Stimulated activated CD4-positive, alpha-beta T cell treated with anti-CD3 and anti-CD28 coated beads, Interleukin-1b, Interleukin-23, amount 100 ng/mL, for 1 hour (primary cell): ENCODE data around the gene BCAR3.
A peak's percentile ranks its signal among the peaks of the same experiment; 100 is the strongest.

ENCODE experiments used
- DNase-seq, 2 donors: peaks; one replicate each; pipeline ENCODE4 v3.0.0-alpha.2; 2020; ENCODE audit warnings: low read depth in 2 of 2

Gene BCAR3

GRCh38 chr1:93681101-93681988, at the start of gene BCAR3:
BCAR3 (minus strand) TSS chr1:93681837; CDS start chr1:93674930, 6,907 bp downstream.
- DNase-seq: no peak

DNA sequence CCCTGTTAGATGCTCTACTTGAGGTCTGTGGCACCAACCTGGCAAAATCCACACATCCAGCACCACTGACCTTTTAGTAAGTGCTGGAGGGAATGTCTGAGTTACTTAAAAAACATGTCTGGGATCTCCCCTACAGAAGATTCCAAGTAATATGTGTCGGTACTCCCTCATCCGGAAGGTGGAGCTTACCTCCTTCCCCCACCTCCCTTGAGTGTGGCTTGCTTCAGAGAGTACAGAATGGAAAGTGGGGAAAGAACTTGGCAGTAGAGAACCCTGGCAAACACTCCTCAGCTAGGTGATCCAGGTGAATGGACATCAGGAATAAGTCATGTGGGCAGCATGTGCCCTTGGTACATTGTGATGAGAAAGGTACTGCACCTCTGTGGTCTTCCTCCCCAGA, 49.0 kb upstream of the BCAR3 start:
- no peak for DNase-seq

DNA sequence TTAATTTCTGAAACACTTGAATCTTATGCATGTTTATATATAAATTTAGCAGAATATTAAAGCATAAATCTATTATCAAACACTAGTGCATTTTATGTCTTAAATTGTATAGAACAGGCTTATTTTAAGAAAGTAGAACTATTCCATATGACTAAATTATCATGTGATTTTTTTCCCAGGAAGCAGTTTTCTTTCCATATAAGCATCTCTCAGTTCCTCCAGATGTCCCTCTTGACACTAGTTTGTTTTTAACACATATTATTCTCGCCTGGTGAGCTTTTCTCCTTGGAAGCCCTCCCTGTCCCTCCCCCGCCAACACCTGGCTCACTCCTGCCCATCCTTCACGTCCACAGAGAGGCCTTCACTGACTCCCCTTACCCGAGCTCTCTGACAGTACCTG, 48.3 kb upstream of the BCAR3 start:
- DNase-seq: no peak

DNA sequence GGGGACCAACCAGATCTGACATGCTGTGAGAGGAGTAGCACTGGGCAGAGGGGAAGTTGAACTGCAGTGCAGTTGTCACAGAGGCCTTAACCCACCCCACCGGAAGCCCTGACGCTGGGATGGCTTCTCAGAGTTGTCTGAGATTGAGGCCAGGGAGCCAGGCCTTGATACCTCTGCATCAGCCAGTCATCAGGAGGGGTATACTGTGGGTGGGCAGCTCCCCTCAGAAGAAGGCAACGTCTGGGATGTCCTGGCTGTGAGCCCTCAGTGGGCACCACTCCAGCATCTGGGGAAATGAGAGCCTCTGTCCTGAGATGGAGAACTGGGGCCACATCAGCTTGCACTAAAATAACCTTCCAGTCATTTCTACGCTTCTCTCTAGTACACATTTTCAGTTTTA, 47.9 kb upstream of the BCAR3 start:
- no peak for DNase-seq

DNA sequence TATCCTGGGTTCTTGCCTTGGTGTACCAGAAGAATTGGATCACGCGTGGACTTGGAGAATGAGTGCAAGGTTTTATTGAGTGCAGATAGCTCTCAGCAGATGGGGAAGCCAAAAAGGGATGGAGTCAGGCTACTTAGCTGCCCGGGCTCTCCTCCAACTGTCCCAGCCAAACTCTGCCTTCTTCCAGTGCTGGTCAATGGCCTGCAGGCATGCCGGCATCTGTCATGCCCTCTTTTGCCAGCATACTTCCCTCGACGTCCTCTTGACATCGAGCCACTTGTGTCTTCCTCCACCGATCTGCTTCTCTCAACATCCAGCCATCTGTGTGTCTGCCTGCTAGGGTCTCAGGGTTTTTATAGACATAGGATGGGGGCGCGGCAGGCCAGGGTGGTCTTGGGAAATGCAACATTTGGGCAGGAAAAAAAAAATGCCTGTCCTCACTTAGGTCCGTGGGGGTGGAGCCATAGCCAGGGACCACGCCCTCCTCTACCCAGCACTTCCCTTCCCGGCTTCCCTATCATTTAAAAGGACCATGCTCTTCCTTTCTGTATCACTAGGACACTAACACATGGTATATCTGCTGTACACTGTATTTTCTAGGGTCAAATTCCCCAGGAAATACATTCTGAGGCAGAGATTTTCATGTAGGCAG, 47.0 kb upstream of the BCAR3 start:
- DNase-seq: no peak

- DNase-seq: no peak
Measured at GRCh38 chr1:93723733-93724270, 42.2 kb upstream of the BCAR3 start.

GRCh38 chr1:93723110-93723509, 41.5 kb upstream of the BCAR3 start:
- DNase-seq: no peak

DNA sequence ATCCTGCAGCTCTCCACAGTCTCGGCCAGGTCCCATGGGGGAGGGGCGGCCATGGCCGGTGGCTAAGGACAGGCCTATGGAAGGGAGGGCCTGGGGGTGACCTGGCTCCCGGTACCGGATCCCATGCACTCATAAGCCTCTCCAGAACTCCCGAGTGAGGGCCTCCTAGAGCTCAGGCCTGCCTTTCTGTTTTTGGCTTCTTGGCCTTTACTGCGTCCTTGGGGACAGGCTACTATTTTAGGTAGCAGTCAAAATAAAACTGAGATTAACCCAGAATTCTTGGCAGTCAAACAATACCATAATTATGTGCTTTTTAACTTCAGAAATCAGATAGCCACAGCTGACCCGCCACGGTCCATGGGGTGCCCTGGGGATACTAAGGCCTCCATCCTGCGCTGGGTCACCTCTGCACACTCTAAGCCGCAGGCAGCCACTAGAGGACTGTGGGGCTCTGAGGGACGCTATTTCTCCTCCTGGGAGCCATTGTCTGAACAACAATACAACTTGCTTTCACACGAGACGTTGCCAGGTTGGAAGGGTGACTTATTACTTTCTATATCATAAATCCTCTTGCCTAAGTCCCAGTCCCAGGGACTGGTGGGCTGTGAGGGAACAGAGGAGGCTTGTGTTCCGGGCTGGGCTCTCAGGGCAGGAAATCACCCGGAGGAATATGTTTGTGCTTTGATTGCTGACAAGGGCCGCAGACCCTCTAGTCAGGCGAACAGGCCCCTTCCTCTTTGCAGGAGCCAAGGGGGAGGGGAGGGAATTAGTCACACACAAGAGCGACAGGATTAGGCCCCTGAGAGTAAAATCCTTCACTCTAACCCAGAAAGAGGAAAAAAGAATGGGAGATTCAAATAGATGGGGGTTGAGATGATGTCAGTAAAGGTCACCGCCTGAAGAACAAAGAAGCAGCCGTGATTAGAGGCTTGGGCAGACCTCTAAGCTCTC, 40.7 kb upstream of the BCAR3 start:
- no peak for DNase-seq

- DNase-seq: no peak
Measured at GRCh38 chr1:93720956-93721626, 39.5 kb upstream of the BCAR3 start.

DNA sequence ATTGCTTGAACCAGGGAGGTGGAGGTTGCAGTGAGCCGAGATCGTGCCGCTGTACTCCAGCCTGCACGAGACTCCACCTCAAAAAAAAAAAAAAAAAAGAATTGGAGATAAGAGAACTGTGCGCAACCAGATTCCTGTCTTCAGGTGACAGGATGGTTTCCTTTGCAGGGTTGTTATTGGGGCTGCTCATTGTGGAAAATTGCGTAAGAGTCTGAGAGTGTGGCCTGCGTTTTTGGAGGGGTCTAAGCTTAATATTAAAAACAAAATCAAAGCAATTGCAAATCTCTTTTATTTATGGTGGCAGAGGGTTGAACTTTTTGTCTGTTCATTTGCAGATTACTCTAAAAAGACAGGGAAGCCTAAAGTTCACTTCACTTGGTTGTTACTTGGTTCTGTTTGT, 36.0 kb upstream of the BCAR3 start:
- DNase-seq: no peak

DNA sequence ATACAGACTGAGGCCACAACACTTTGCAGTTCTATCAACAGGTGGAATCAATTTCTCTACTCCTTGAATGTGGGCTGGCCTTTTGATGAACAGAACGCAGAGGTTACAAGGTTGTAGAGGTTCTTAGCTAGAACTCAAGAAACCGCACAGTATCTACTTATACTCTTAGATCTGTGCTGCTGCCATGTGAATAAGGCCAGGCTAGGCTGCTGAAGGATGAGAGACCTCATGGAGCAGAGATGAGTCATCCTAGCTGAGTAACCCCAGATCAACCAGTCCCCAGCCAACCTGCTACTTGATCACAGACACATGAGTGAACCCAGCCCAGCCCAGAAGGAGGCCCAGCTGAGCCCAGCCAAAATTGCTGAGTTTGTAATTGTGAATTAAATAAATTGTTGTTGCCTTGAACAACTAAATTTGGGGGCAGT, 35.3 kb upstream of the BCAR3 start:
- no peak for DNase-seq

DNA sequence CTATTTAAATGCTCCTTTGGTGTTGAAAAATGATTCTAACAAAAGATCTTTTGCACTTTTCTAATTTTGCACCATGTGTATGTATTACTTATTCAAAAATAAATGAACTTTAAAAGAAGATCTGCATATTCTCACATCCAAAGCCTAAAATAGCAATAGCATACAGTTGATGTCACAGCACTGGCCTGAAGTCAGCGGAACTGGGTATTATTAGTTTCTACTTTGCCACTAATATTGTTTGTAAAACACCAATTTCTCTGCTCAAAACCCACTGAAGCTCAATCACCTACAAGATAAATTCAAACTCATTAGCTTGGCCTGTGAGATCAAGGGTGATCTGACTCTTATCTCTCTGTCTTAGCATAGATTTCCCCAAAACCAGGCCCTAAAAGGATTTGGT, 34.5 kb upstream of the BCAR3 start:
- no peak for DNase-seq

DNA sequence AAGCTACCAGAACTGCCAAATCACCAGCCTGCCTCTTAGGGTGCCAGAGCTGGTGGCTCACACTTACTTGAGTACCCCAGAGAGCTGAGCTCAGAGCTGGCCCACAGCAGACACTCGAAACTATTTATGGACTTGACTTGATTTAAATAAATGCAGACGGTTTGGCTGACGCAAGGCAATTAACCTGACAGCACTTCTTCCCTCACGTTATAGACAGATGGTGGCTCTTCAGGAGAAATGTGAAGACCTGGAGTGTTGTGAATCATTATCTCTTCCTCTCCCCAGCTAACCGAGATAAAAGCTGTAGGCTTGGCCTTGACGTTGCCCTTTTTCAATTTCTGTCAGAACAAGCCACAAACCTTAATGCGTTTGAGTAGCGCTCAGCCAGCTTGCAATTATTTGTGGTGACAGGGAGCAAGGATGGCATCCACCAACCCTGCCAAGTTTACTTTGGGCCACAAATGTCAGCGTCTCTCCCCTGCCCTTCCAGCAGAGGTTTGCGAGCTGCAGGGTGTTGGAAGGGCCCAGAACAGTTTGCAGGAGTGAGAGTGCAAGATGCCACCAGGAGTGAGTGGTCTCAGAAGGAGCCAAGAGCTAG, 34.0 kb upstream of the BCAR3 start:
- DNase-seq: no peak

DNA sequence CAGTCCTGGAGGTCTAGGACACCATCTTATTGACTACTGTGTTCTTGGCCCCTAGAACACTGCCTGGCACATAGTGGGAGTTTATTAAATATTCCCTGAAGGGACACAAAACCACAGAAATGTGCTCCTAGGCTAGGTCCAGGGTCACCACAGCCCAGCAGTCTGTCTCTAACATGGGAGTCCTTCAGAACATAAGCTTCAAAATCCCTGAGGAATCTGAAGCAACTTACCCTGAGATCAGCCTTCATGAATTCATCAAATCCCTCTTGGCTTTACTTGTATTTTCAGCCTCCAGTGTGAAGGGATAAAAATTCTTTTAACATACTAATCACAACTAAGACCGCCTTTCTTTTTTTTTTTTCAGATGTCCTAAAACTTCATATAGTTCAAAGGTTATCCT, 32.7 kb upstream of the BCAR3 start:
- no peak for DNase-seq

DNA sequence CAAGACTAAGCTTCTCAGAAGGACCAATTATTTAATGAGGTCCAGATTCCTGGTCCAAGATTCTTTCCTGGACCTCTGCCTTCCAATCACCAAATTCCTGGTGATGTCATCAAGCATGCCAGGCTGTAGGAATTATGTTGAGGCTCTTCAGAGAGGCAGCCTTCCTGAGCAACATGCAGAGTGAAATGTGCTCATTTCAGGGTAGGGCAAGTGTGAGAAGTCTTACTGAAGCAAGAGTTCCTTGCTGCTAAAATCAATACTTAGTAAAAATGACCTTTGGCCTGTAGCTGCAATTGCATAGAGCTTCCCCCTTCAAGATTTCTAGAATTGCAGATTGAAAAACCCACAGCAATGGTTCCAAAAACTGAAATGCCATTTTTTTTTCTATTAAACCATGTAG, 31.7 kb upstream of the BCAR3 start:
- no peak for DNase-seq

DNA sequence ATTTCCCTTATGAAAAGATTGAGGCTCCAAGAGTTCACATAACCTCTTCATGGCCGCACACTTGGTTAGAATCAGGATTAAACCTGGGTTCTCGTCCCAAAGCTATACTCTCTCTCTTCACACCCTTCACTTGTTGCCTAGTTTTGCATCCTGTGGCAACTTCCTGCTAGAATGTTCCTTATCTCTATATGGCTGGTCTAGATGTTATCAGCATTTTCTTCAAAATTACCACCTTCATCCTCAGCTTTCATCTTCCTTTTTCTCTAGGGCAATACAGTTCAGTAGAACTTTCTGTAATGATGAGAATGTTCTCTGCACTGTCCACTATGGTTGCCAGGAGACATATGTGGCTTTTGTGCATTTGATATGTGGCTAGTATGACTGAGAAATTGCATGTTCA, 31.1 kb upstream of the BCAR3 start:
- no peak for DNase-seq

DNA sequence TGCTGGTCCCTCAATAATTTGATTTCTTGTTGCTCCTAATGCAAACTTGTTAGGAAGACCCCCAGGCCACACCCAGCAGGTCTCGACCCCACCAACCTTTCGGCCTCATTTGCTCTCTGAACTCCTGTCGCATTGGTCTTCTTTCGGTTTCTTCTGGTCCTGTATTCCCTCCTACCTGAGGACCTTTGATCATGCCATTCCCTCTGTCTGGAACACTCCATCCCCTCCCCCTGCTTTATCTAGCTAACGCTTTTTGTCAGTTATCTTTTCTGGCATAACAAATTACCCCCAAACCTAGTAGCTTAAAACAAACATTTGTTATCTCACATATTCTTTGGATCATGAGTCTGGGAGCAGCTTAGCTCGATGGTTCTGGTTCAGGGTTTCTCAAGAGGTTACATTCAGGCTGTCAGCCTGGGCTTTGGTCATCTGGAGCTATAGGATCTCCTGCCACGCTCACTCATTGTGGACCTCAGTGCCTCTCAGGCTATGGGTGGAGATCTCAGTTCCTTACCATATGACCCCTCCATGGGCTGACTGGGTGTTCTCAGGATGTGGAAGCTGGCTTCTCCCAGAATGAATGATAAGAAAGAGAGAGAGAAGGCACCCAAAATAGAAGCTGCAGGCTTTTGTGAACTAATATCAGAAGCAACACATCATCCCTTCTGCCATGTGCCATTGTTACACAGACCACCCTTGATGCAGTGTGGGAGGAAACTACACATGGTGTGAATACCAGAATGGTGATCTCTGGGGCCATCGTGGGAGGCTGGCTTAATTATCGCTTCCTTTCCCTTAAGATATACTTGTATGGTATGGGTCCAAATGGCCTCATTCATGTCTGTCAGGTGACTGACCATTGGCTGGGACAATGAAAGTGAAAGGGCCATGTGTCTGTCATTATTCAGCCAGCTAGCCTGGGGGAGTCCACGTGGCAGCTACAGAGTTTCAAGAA, 29.1 kb upstream of the BCAR3 start:
- no peak for DNase-seq

DNA sequence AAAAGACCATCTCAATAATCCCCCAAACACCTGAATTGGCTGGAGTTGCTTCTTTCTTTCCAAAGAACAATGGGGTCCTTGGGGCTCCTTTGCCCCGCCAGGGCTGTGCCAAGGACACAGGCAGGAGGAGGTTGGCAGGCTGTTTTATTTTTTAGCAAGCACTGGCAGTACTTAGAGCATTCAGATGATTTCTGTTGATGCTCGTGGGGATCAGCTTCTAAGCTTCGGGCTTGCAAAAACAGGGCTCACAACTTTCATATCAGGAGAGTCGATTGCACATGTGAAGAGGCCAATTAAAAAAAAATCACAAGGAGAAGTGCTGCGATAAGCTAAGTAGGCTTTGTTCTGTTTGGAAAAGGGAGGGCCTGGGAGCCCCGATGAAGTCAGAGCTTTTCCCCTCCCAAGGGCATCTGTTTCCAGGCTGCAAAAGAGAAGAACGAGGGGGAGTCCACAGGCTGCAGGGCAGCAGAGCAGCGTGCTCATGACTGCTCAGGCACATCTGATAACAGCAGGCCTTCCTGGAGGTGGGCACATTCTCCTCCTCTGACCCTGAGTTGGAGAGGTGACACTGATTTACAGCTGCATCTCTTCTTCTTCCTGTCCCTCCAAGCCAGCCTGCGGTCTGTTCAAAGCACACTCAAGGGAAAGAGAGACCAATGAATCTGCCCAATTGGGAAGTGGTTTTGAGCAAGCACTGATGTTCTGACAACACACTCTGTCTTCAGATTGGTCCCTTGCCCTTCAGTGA, 27.3 kb upstream of the BCAR3 start:
- no peak for DNase-seq

GRCh38 chr1:93707956-93708355, 26.3 kb upstream of the BCAR3 start:
- peak in 1 of 2 donors; percentile 7 for DNase-seq
